SK-N-SH treated with all-trans-retinoic acid at 6 μM for 48 hours (cell line): Measurements from ENCODE around the gene RARS2.
"Not testable (repeated sequence)": the region's sequence is repeated elsewhere in the genome, so short reads cannot be mapped to it uniquely, and the experiment has no call there.

ENCODE experiments used
- ATAC-seq: fragments of 200-7000 bp; cut with Tn5 transposase; 3 replicates; pipeline ENCODE4 v1.9.1; 2020; ENCODE audit warnings: mild to moderate bottlenecking, moderate library complexity
- ARNTL ChIP-seq: fragments of 450-650 bp; formaldehyde crosslinking; IDR thresholded peaks from 2 replicates; pipeline ENCODE4 v1.5.0; 2020; ENCODE audit warnings: low read depth, mild to moderate bottlenecking, moderate library complexity, borderline replicate concordance
- BACH2 ChIP-seq: fragments of 250-450 bp; sonication (Bioruptor Pico); IDR thresholded peaks from 2 replicates; pipeline ENCODE4 v1.9.0; 2021; ENCODE audit warnings: mild to moderate bottlenecking, borderline replicate concordance
- CSDC2 ChIP-seq: fragments of 250-450 bp; sonication (Bioruptor Pico); IDR thresholded peaks from 2 replicates; pipeline ENCODE4 v1.5.0; 2020; ENCODE audit warnings: mild to moderate bottlenecking, moderate library complexity
- CSRNP3 ChIP-seq: fragments of 250-450 bp; sonication (Bioruptor Pico); IDR thresholded peaks from 2 replicates; pipeline ENCODE4 v1.5.1; 2021; ENCODE audit warnings: mild to moderate bottlenecking, moderate library complexity
- ESRRG ChIP-seq: fragments of 250-450 bp; sonication (Bioruptor Pico); IDR thresholded peaks from 2 replicates; pipeline ENCODE4 v1.6.1; 2021; ENCODE audit warnings: mild to moderate bottlenecking
- GLIS3 ChIP-seq: fragments of 250-450 bp; sonication (Bioruptor Pico); IDR thresholded peaks from 2 replicates; pipeline ENCODE4 v1.5.0; 2020; ENCODE audit warnings: mild to moderate bottlenecking, moderate library complexity
- ISL1 ChIP-seq: fragments of 250-450 bp; sonication (Bioruptor Pico); IDR thresholded peaks from 2 replicates; pipeline ENCODE4 v2.1.2; 2022; ENCODE audit warnings: mild to moderate bottlenecking, moderate library complexity
- OSR1 ChIP-seq: fragments of 250-450 bp; sonication (Bioruptor Pico); IDR thresholded peaks from 2 replicates; pipeline ENCODE4 v1.8.0; 2022; ENCODE audit warnings: moderate library complexity, mild to moderate bottlenecking, inconsistent platforms
- PATZ1 ChIP-seq: fragments of 250-450 bp; sonication (Bioruptor Pico); IDR thresholded peaks from 2 replicates; pipeline ENCODE4 v1.8.0; 2020; ENCODE audit warnings: mild to moderate bottlenecking, moderate library complexity, borderline replicate concordance
- POU6F1 ChIP-seq: fragments of 250-450 bp; sonication (Bioruptor Pico); IDR thresholded peaks from 2 replicates; pipeline ENCODE4 v1.8.0; 2021; ENCODE audit warnings: low read depth, mild to moderate bottlenecking, moderate library complexity, borderline replicate concordance
- PPARA ChIP-seq: fragments of 250-450 bp; sonication (Bioruptor Pico); IDR thresholded peaks from 2 replicates; pipeline ENCODE4 v1.5.0; 2020; ENCODE audit warnings: mild to moderate bottlenecking, borderline replicate concordance
- TOX ChIP-seq: fragments of 250-450 bp; sonication (Bioruptor Pico); IDR thresholded peaks from 2 replicates; pipeline ENCODE4 v1.8.0; 2021; ENCODE audit warnings: mild to moderate bottlenecking, moderate library complexity, borderline replicate concordance
- ZNF565 ChIP-seq: fragments of 450-650 bp; formaldehyde crosslinking; conservative IDR thresholded peaks from 2 replicates; pipeline ENCODE4 v1.5.0; 2020; ENCODE audit warnings: low read depth, mild to moderate bottlenecking, moderate library complexity
- ZNF70 ChIP-seq: fragments of 450-650 bp; formaldehyde crosslinking; IDR thresholded peaks from 2 replicates; pipeline ENCODE4 v1.5.0; 2020; ENCODE audit warnings: mild to moderate bottlenecking, moderate library complexity
- TF ChIP-seq, protein P1 (sequence below): fragments of 250-450 bp; sonication (Bioruptor Pico); IDR thresholded peaks from 2 replicates; pipeline ENCODE4 v1.5.1; 2020; ENCODE audit warnings: low read depth, mild to moderate bottlenecking, moderate library complexity
- TF ChIP-seq, protein P2 (sequence below): fragments of 250-450 bp; sonication (Bioruptor Pico); IDR thresholded peaks from 2 replicates; pipeline ENCODE4 v1.5.0; 2020; ENCODE audit warnings: mild to moderate bottlenecking, moderate library complexity

Gene RARS2

GRCh38 chr6:87617405-87617804, 27.6 kb upstream of the RARS2 start:
- TF ChIP-seq OSR1 (CRISPR knock-in tag) (no peak), ZNF565 (CRISPR knock-in tag) (no peak), POU6F1 (CRISPR knock-in tag) (no peak), ARNTL (CRISPR knock-in tag) (no peak), PATZ1 (CRISPR knock-in tag) (no peak), CSDC2 (no peak), ZNF70 (CRISPR knock-in tag) (no peak), ESRRG (CRISPR knock-in tag) (no peak), CSRNP3 (CRISPR knock-in tag) (no peak), BACH2 (CRISPR knock-in tag) (no peak), GLIS3 (CRISPR knock-in tag) (no peak), ISL1 (CRISPR knock-in tag) (no peak), TOX (CRISPR knock-in tag) (no peak)
- TF ChIP-seq, protein P1, sequence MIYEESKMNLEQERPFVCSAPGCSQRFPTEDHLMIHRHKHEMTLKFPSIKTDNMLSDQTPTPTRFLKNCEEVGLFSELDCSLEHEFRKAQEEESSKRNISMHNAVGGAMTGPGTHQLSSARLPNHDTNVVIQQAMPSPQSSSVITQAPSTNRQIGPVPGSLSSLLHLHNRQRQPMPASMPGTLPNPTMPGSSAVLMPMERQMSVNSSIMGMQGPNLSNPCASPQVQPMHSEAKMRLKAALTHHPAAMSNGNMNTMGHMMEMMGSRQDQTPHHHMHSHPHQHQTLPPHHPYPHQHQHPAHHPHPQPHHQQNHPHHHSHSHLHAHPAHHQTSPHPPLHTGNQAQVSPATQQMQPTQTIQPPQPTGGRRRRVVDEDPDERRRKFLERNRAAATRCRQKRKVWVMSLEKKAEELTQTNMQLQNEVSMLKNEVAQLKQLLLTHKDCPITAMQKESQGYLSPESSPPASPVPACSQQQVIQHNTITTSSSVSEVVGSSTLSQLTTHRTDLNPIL (CRISPR knock-in tag) = no peak
- TF ChIP-seq, protein P2, sequence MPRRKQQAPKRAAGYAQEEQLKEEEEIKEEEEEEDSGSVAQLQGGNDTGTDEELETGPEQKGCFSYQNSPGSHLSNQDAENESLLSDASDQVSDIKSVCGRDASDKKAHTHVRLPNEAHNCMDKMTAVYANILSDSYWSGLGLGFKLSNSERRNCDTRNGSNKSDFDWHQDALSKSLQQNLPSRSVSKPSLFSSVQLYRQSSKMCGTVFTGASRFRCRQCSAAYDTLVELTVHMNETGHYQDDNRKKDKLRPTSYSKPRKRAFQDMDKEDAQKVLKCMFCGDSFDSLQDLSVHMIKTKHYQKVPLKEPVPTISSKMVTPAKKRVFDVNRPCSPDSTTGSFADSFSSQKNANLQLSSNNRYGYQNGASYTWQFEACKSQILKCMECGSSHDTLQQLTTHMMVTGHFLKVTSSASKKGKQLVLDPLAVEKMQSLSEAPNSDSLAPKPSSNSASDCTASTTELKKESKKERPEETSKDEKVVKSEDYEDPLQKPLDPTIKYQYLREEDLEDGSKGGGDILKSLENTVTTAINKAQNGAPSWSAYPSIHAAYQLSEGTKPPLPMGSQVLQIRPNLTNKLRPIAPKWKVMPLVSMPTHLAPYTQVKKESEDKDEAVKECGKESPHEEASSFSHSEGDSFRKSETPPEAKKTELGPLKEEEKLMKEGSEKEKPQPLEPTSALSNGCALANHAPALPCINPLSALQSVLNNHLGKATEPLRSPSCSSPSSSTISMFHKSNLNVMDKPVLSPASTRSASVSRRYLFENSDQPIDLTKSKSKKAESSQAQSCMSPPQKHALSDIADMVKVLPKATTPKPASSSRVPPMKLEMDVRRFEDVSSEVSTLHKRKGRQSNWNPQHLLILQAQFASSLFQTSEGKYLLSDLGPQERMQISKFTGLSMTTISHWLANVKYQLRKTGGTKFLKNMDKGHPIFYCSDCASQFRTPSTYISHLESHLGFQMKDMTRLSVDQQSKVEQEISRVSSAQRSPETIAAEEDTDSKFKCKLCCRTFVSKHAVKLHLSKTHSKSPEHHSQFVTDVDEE (CRISPR knock-in tag) = no peak
- no peak for ATAC-seq

DNA sequence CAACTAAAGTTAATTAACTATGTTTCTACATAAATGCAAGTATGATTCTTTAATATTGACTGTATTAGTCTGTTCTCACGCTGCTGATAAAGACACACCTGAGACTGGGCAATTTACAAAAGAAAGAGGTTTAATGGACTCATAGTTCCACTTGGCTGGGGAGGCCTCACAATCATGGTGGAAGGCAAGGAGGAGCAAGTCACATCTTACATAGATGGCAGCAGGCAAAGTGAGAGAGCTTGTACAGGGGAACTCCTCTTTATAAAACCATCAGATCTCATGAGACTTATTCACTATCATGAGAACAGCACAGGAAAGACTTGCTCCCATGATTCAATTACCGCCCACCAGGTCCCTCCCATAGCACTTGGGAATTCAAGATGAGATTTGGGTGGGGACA, 23.2 kb upstream of the RARS2 start:
- ATAC-seq = not testable (repeated sequence)

DNA sequence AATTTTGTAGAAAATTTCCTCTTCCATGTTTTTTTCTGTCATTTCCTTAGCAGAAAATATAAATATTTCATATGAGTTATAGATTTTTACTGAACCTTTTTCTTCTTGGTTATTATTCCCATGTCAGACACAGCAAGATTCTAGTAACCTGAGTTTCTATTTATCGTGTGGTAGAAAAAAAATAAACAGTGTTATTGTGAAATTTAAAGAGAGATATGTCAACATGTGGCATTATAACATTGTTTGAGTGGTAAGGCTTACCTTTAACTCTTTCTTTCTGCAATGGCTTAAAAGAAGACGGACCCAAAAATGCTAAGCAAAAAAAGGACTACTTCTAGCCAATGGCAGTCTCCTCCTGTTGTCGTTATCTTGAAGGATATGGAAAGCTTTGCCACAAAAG, 19.0 kb upstream of the RARS2 start:
- TF ChIP-seq CSRNP3 (CRISPR knock-in tag) (no peak), PATZ1 (CRISPR knock-in tag) (no peak), PPARA (no peak)
- no peak for ATAC-seq
